Testis (tissue), 3 donors: ENCODE measurements around the gene SIK2. TPM values are rescaled to one million over a fixed set of nuclear protein-coding genes. Genes with fewer than 3 reads are reported as not detected.

Experiments
- DNase-seq: peaks from one replicate; pipeline ENCODE4 v3.0.0-alpha.2; 2019
- H3K27ac ChIP-seq, 2 donors: fragments of 200-600 bp; sonication (generic); one replicate each; pipeline ENCODE4 v1.5.1; 2019
- H3K27me3 ChIP-seq: fragments of 200-600 bp; sonication (generic); one replicate; pipeline ENCODE4 v1.5.1; 2019
- H3K36me3 ChIP-seq: fragments of 200-600 bp; sonication (generic); one replicate; pipeline ENCODE4 v1.5.1; 2017; ENCODE audit warnings: low read depth; ENCODE audit errors: missing control alignments
- H3K4me1 ChIP-seq: fragments of 200-600 bp; sonication (generic); one replicate; pipeline ENCODE4 v1.5.1; 2019
- H3K4me3 ChIP-seq, 2 donors: fragments of 200-600 bp; sonication (generic); one replicate each; pipeline ENCODE4 v1.5.1; 2017 to 2019
- H3K9me3 ChIP-seq: fragments of 200-600 bp; sonication (generic); one replicate; pipeline ENCODE4 v1.5.1; 2017
- POLR2A ChIP-seq: fragments of 450-650 bp; IDR thresholded peaks from one replicate; pipeline ENCODE4 v1.6.1; 2017; ENCODE audit warnings: antibody characterized with exemption, mild to moderate bottlenecking, moderate library complexity
- WGBS, 2 donors: methylation state at CpG; one replicate each; pipeline ENCODE4 v1.1.5; 2018; 5-methylcytosine and 5-hydroxymethylcytosine counted together
- intact Hi-C: fragments of 100-400 bp; cut with DNase I; formaldehyde crosslinking; loops from one replicate; pipeline ENCODE4 v1.15.1; 2023; ENCODE audit warnings: low total_unique reads
- polyA plus RNA-seq: library from polyadenylated mRNA; stranded (reverse); fragments of 350-450 nt; fragmentation: Illumina TruSeq; extraction: RNeasy Lipid Tissue Mini Kit (QIAGEN cat#74804); gene quantifications from one replicate; pipeline ENCODE4 v1.2.3, GENCODE V29; 2014; ENCODE audit warnings: low read depth, low replicate concordance; ENCODE audit not compliant: insufficient read depth
- total RNA-seq, 2 donors: library from RNA; depleted of rRNA; stranded (reverse); fragments of >200 nt; gene quantifications; one replicate each; pipeline ENCODE4 v1.2.3, GENCODE V29; 2016
- TF ChIP-seq, protein P1 (sequence below), 3 experiments: fragments of 450-650 bp in 2 of 3; fragments of 200-600 bp in 1 of 3; sonication (generic) in 1 of 3; IDR thresholded peaks; one replicate each; pipeline ENCODE4 v1.5.1; 2016 to 2019; ENCODE audit warnings: antibody characterized with exemption in 3 of 3, mild to moderate bottlenecking in 2 of 3, moderate library complexity in 1 of 3

SIK2 gene
- total and polyA plus RNA-seq, 3 donors from 2014 or later = 7.6 to 9.8 (median 8.9) TPM

DNA sequence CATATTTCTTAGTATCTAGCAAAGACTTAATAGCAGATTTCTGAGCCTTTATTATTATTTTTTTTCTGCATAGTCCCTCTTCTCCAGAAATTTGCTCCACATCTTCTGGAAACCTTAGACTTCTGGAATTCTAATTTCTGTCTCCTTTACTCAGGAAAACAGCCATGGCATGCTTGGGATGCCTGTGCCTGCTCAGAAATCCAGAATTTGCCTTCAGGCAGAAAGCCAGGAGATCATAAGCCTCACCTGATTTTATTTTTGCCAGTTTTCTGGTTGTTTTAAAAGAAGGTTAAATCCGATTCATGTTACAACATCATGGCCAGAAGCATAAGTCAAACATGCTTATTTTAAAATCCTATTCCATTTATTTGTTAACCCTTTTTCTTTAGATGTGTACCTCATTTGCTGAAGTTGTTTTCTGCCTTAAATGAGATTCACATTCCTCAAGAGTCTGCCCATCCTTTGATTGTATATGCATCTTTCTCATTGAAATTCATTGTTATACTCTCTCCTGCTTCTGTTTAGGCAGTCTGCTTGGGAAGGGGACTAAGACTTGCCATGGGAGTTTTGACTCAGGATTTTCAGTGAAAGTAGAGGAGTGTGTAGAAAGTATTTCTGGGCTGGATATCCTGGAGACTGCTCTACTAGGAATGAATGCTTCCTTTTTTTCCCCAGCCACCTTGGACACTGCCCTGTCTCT, 37.1 kb downstream of the SIK2 start:
- 91 to 96% methylated on average over 1 of the region's 1 CpG for WGBS, 2 donors
- H3K27ac ChIP-seq = no peak overlapping the region

DNA sequence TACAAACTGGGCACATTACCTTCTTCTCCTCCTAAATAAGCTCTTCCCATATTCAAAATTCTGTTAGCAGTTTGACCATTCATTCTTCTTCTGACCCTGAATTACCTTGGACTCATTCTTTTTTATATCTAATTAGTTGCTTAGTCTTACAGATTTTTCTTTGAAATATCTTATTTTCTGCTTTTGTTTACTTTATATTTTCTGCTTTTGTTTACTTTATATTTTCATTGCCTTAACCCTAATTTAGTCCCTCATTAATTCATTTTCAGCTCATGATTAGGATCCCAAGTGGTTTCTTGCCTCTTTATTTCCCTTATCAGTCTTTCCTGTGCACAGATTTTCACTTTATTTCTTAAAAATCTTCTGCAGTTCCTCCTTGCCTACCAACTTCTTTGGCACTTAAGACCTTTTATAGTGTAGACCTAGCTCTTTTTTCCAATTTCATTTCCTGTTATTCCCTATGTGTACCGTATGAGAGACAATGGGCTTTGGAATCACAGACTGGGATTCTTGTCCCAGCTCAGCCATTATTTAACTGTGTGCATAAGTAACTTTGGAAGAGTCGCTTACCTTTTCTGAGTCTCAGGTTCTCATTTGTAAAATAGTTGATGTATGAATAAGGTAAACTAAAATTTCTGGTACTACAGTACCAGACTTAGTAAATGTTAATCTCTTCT, 39.2 kb downstream of the SIK2 start:
- DNase-seq = no peak
- intact Hi-C loops = no loop called here
- Histone ChIP-seq H3K27me3 (no peaks in the 10 kb centered on the region), H3K36me3 (no peaks in the 10 kb centered on the region), H3K9me3 (no peaks in the 10 kb centered on the region), H3K4me1 (no peaks in the 10 kb centered on the region), H3K27ac (no peak overlapping the region), H3K4me3 (no peak overlapping the region)
- TF ChIP-seq POLR2A = no peak
- TF ChIP-seq, protein P1, sequence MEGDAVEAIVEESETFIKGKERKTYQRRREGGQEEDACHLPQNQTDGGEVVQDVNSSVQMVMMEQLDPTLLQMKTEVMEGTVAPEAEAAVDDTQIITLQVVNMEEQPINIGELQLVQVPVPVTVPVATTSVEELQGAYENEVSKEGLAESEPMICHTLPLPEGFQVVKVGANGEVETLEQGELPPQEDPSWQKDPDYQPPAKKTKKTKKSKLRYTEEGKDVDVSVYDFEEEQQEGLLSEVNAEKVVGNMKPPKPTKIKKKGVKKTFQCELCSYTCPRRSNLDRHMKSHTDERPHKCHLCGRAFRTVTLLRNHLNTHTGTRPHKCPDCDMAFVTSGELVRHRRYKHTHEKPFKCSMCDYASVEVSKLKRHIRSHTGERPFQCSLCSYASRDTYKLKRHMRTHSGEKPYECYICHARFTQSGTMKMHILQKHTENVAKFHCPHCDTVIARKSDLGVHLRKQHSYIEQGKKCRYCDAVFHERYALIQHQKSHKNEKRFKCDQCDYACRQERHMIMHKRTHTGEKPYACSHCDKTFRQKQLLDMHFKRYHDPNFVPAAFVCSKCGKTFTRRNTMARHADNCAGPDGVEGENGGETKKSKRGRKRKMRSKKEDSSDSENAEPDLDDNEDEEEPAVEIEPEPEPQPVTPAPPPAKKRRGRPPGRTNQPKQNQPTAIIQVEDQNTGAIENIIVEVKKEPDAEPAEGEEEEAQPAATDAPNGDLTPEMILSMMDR (IDR thresholded peaks at IDR 0.05) = no peak
- WGBS, 2 donors = 72 to 76% methylated on average over 2 of the region's 2 CpGs

More for the DNA sequence above, 37.1 kb downstream of the SIK2 start:
- Histone ChIP-seq H3K27me3 (no peaks in the 10 kb centered on the region), H3K36me3 (no peaks in the 10 kb centered on the region), H3K9me3 (no peaks in the 10 kb centered on the region), H3K4me3 (no peak overlapping the region), H3K4me1 (peaks cover 10% of the 10 kb centered on the region)
- no peak for DNase-seq
- intact Hi-C loops = no loop called here
- TF ChIP-seq POLR2A = no peak
- TF ChIP-seq, protein P1 (IDR thresholded peaks at IDR 0.05) = no peak

DNA sequence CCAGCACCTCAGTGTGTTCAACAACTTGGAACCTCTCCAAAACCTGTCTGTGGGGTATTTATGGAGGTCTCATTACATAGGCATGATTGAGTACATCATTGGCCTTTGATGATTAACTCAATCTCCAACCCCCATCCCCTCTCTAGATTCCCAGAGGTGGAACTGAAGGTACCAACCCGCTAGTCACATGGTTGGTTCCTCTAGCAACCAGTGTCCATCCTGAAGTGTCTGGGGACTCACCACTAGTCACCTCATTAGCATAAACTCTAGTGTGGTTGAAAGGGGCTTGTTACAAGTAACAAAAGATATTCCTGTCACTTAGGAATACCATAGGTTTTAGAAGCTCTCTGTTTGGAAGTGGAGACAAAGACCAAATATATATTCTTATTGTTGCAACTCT, 40.3 kb downstream of the SIK2 start:
- Histone ChIP-seq H3K4me3 (no peak overlapping the region), H3K27ac (no peak overlapping the region), H3K4me1 (no peaks in the 10 kb centered on the region), H3K36me3 (no peaks in the 10 kb centered on the region), H3K9me3 (no peaks in the 10 kb centered on the region), H3K27me3 (no peaks in the 10 kb centered on the region)
- no peak for TF ChIP-seq POLR2A
- TF ChIP-seq, protein P1 (IDR thresholded peaks at IDR 0.05) = no peak
- DNase-seq = no peak
- intact Hi-C loops = no loop called here
- 96 to 100% methylated on average over 1 of the region's 1 CpG for WGBS, 2 donors

DNA sequence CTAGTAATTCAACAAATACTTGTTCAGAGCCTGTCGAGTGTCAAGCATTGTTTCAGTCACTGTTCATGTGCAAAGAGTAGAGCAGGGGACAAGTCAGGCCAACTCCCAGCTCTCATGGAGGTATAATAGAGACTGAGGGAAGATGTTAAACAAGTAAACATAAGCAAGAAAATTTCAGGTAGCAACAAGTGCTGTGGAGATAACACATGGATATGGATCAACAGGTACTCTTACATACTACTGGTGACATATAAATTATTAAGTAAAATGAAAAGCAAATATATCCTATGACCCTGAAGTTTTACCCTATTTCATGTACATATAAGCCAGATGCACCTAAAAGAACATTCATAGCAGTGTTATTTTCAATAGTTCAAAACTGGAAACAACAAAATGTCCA, 42.7 kb downstream of the SIK2 start:
- WGBS, 2 donors = 82 to 88% methylated on average over 1 of the region's 1 CpG

More for the DNA sequence above, 42.7 kb downstream of the SIK2 start:
- TF ChIP-seq POLR2A = no peak
- TF ChIP-seq, protein P1 (IDR thresholded peaks at IDR 0.05) = no peak
- Histone ChIP-seq H3K27ac (no peak overlapping the region), H3K4me1 (no peaks in the 10 kb centered on the region), H3K9me3 (no peaks in the 10 kb centered on the region), H3K27me3 (no peaks in the 10 kb centered on the region), H3K4me3 (no peak overlapping the region), H3K36me3 (no peaks in the 10 kb centered on the region)
- DNase-seq = no peak
- intact Hi-C loops = no loop called here
